OCI-LY7 (cell line): ENCODE results near the gene POLR1E. TPM values are rescaled to one million over a fixed set of nuclear protein-coding genes. Genes with fewer than 3 reads are reported as not detected.

Experiments
- Bru-seq: library from RNA; stranded (reverse); fragments of 400-500 nt; gene quantifications from one replicate; lab custom pipeline; 2021; lab: Mats Ljungman, UMichigan
- BruChase-seq, 2 experiments: library from RNA; stranded (reverse); fragments of 400-500 nt; gene quantifications; one replicate each; lab custom pipeline; 2021; lab: Mats Ljungman, UMichigan
- BruUV-seq: library from RNA; stranded (reverse); fragments of 400-500 nt; replicated peaks from 2 replicates; lab custom pipeline; 2021; lab: Mats Ljungman, UMichigan
- CTCF ChIA-PET: fragments of 300-600 bp; sonication (Branson Sonifier 250); formaldehyde crosslinking; loops from one replicate; lab custom pipeline; 2022; ENCODE audit warnings: antibody characterized with exemption; ENCODE audit not compliant: unreplicated experiment; lab: Charles Lee
- POLR2A ChIA-PET: fragments of 300-600 bp; sonication (Branson Sonifier 250); formaldehyde crosslinking; loops from one replicate; lab custom pipeline; 2022; ENCODE audit warnings: antibody characterized with exemption; lab: Charles Lee
- DNase-seq: peaks from one replicate; pipeline ENCODE4 v3.0.0-alpha.2; 2015; ENCODE audit warnings: low spot score
- H2AFZ ChIP-seq: fragments of 200-600 bp; sonication (generic), shearing (Covaris generic); 2 replicates; pipeline ENCODE4 v1.6.1; 2014; ENCODE audit warnings: mild to moderate bottlenecking, antibody characterized with exemption, low read length, moderate library complexity
- H3K27ac ChIP-seq: fragments of 200-600 bp; sonication (generic); 2 replicates; pipeline ENCODE4 v1.5.1; 2014; ENCODE audit warnings: mixed run types, low read depth, mild to moderate bottlenecking, moderate library complexity, low read length, inconsistent platforms; ENCODE audit not compliant: poor library complexity, severe bottlenecking
- H3K36me3 ChIP-seq: fragments of 200-600 bp; sonication (generic); 2 replicates; pipeline ENCODE4 v1.6.1; 2014; ENCODE audit warnings: mild to moderate bottlenecking, antibody characterized with exemption, low read length, moderate library complexity, mixed read lengths; ENCODE audit not compliant: insufficient read depth
- H3K4me1 ChIP-seq: fragments of 200-600 bp; sonication (generic); 2 replicates; pipeline ENCODE4 v1.5.1; 2014; ENCODE audit warnings: mild to moderate bottlenecking, low read length; ENCODE audit not compliant: insufficient read depth, poor library complexity, severe bottlenecking
- H3K4me2 ChIP-seq: fragments of 200-600 bp; sonication (generic); 2 replicates; pipeline ENCODE4 v1.6.1; 2014; ENCODE audit warnings: mild to moderate bottlenecking, low read length
- H3K4me3 ChIP-seq: fragments of 200-600 bp; sonication (generic); 2 replicates; pipeline ENCODE4 v1.5.1; 2014; ENCODE audit warnings: mild to moderate bottlenecking, low read depth, low read length; ENCODE audit not compliant: poor library complexity, severe bottlenecking
- H3K79me2 ChIP-seq: fragments of 200-600 bp; sonication (generic); 2 replicates; pipeline ENCODE4 v1.6.1; 2016; ENCODE audit warnings: low read depth, mild to moderate bottlenecking, low read length, moderate library complexity, mixed read lengths; ENCODE audit not compliant: insufficient read depth
- H3K9me2 ChIP-seq: fragments of 200-600 bp; sonication (generic); 2 replicates; pipeline ENCODE4 v1.6.1; 2016; ENCODE audit warnings: mild to moderate bottlenecking, low read length, mixed read lengths; ENCODE audit not compliant: insufficient read depth
- H3K9me3 ChIP-seq: fragments of 200-600 bp; sonication (generic); 2 replicates; pipeline ENCODE4 v1.6.1; 2014; ENCODE audit warnings: mild to moderate bottlenecking, mixed run types, low read length, mixed read lengths
- H4K20me1 ChIP-seq: fragments of 200-600 bp; sonication (generic); 2 replicates; pipeline ENCODE4 v1.6.1; 2014; ENCODE audit warnings: mild to moderate bottlenecking, antibody characterized with exemption, low read length, moderate library complexity, mixed read lengths; ENCODE audit not compliant: insufficient read depth
- CTCF ChIP-seq: fragments of 200-600 bp; sonication (generic); conservative IDR thresholded peaks from 2 replicates; pipeline ENCODE4 v1.5.1; 2014; ENCODE audit warnings: mild to moderate bottlenecking, antibody characterized with exemption, low read length, moderate library complexity, mixed read lengths
- EZH2phosphoT487 ChIP-seq: fragments of 200-600 bp; sonication (generic); IDR thresholded peaks from 2 replicates; pipeline ENCODE4 v1.6.1; 2018; ENCODE audit warnings: low read depth, borderline replicate concordance, mild to moderate bottlenecking, mixed run types, antibody characterized with exemption, low read length, moderate library complexity, mixed read lengths
- intact Hi-C: fragments of 100-400 bp; cut with micrococcal nuclease; formaldehyde crosslinking; loops from one replicate; pipeline ENCODE4 v1.10.0; 2022; ENCODE audit not compliant: unreplicated experiment
- long read RNA-seq: library from polyadenylated mRNA; stranded (forward); transcript quantifications from one replicate; pipeline ENCODE4 v2.0.0, GENCODE V29; 2022
- total RNA-seq, 2 experiments: library from RNA; depleted of rRNA in 1 of 2; stranded (reverse); fragments of >200 nt in 1 of 2; shearing (Covaris generic) in 1 of 2; gene quantifications; 2 replicates each; pipeline ENCODE4 v1.2.3, GENCODE V29; 2014 to 2022

Gene POLR1E, protein sequence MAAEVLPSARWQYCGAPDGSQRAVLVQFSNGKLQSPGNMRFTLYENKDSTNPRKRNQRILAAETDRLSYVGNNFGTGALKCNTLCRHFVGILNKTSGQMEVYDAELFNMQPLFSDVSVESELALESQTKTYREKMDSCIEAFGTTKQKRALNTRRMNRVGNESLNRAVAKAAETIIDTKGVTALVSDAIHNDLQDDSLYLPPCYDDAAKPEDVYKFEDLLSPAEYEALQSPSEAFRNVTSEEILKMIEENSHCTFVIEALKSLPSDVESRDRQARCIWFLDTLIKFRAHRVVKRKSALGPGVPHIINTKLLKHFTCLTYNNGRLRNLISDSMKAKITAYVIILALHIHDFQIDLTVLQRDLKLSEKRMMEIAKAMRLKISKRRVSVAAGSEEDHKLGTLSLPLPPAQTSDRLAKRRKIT
- total RNA-seq (2014; rRNA removed; shearing (Covaris generic)), result 41.0 and 44.3 TPM in 2 replicates
- 40.5 and 47.6 TPM in 2 replicates for total RNA-seq (2022)
- Bru-seq, nascent RNA, result percentile 86 among the genes with signal in this experiment
- percentile 84 among the genes with signal in this experiment for BruChase-seq, experiment 1, labeled RNA remaining after a 6-hour chase
- percentile 86 among the genes with signal in this experiment for BruChase-seq, experiment 2, labeled RNA remaining after a 2-hour chase
- long read RNA-seq, transcript POLR1E-202 (12 exons, 1,868 nt), result major isoform, 51 of 53 reads
- long read RNA-seq, partial matches to known transcripts, result 0 of 53 reads
- long read RNA-seq, other reads (novel, unspliced or antisense), result 2 of 53 reads

- Histone ChIP-seq H3K79me2 (peaks cover 30% of the 10 kb centered on the region), H2AFZ (peak within 1 kb of the TSS; percentile 87), H4K20me1 (0 out of 2 replicates have a peak, but pooled peaks cover 4% of the 10 kb centered on the region), H3K9me3 (no peaks in the 10 kb centered on the region), H3K27ac (peak within 1 kb of the TSS; percentile 51), H3K4me2 (peak within 1 kb of the TSS; percentile 90), H3K4me1 (peaks cover 36% of the 10 kb centered on the region), H3K9me2 (no peaks in the 10 kb centered on the region), H3K36me3 (peaks cover 44% of the 10 kb centered on the region), H3K4me3 (peak within 1 kb of the TSS; percentile 86)
- CTCF ChIA-PET, result interaction anchor here (0.6 to 0.9 kb wide), 3 partner anchors 11 to 106 kb away, joined by 3 to 4 read pairs (median 3); no protein-coding TSS in a partner anchor
- DNase-seq, result peak; percentile 98
- no peak for TF ChIP-seq EZH2phosphoT487
- no peak for TF ChIP-seq CTCF
- no TSS peak for BruUV-seq
- POLR2A ChIA-PET, result interaction anchor here (0.6 to 2.1 kb wide), 16 partner anchors 10 to 425 kb away, joined by 3 to 8 read pairs (median 4); partner anchors contain the start of genes TOMM5 and ZBTB5
- intact Hi-C loops, result loop anchor here (5.0 kb wide), 2 partner anchors 47 to 107 kb away; partner anchors contain the start of gene TOMM5
Measured at GRCh38 chr9:37485389-37486255, at the start of gene POLR1E. Gene POLR1E, plus strand, starts transcription at chr9:37485948. Its CDS starts 100 bp downstream, at chr9:37486048.

DNA sequence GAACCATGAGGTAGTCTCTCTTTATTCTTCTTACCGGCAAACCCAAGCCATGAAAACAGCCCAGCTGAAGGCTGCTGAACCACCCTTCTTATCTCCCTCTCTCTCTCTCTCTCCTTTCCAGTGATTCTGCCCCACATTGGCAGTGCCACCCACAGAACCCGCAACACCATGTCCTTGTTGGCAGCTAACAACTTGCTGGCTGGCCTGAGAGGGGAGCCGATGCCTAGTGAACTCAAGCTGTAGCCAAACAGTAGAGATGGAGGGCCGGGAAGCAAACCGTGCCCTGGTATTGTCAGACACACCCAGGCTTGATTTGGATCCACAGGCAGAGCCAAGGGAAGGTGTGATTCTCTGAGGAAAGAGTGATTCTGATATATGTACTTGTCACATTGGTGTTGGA, 49.2 kb upstream of the POLR1E start:
- Histone ChIP-seq H3K4me2 (no peak overlapping the region), H3K4me1 (peaks cover 12% of the 10 kb centered on the region), H3K9me2 (no peaks in the 10 kb centered on the region), H4K20me1 (no peaks in the 10 kb centered on the region), H3K4me3 (no peak overlapping the region), H2AFZ (no peak overlapping the region), H3K9me3 (no peaks in the 10 kb centered on the region), H3K79me2 (no peaks in the 10 kb centered on the region; the same call in 1 of the 2 replicates), H3K36me3 (peaks cover 98% of the 10 kb centered on the region), H3K27ac (no peak overlapping the region)
- TF ChIP-seq EZH2phosphoT487, result no peak
- no peak for TF ChIP-seq CTCF
- DNase-seq, result no peak
- POLR2A ChIA-PET, result interaction anchor here (0.6 kb wide), 1 partner anchor 26 kb away, joined by 3 read pairs; no protein-coding TSS in a partner anchor
- intact Hi-C loops, result no loop called here
- BruUV-seq, result no TSS peak
- CTCF ChIA-PET, result no interaction called here
